ENCODE results near the gene TEX22. TPM values are rescaled to one million over a fixed set of nuclear protein-coding genes. Genes with fewer than 3 reads are reported as not detected.
A peak's percentile ranks its signal among the peaks of the same experiment; 100 is the strongest.

The TEX22 gene
- total RNA-seq, 2 experiments from 2014 or later = 1.2 to 2.2 TPM

GRCh38 chr14:105456736-105457617 lies 58.6 kb downstream of the TEX22 start:
- Mint-ChIP-seq H3K27me3 (no peaks in the 10 kb centered on the region), H3K27ac (no peak overlapping the region), H3K4me3 (no peak overlapping the region), H3K4me1 (ENCODE audit: low read depth) (peaks cover 2% of the 10 kb centered on the region), H3K9me3 (no peaks in the 10 kb centered on the region), H3K36me3 (ENCODE audit: low read depth) (peaks cover 17% of the 10 kb centered on the region)
- ChIA-PET POLR2A (no interaction called here), CTCF (interaction anchor here (1.0 to 1.6 kb wide), 2 partner anchors 24 to 86 kb away, joined by 3 to 4 read pairs; no protein-coding TSS in a partner anchor)
- intact Hi-C loops (cut with micrococcal nuclease) = no loop called here
- ATAC-seq (peak; percentile 13), DNase-seq (no peak)
- no peak for TF ChIP-seq CTCF (IDR thresholded peaks at IDR 0.05)

GRCh38 chr14:105458010-105458409 lies 59.7 kb downstream of the TEX22 start:
- no peaks in the 10 kb centered on the region for H3K9me3 Mint-ChIP-seq

GRCh38 chr14:105458571-105458970 lies 60.2 kb downstream of the TEX22 start:
- POLR2A ChIA-PET = no interaction called here
- ATAC-seq (no peak), DNase-seq (no peak)

More at GRCh38 chr14:105458010-105458409, 59.7 kb downstream of the TEX22 start:
- peaks cover 2% of the 10 kb centered on the region for H3K4me1 Mint-ChIP-seq (ENCODE audit: low read depth)
- CTCF ChIA-PET = interaction anchor here (1.6 kb wide), 1 partner anchor 23 kb away, joined by 4 read pairs; no protein-coding TSS in a partner anchor
- no peak for TF ChIP-seq CTCF (IDR thresholded peaks at IDR 0.05)
- no peak overlapping the region for H3K4me3 Mint-ChIP-seq
- ATAC-seq (no peak), DNase-seq (no peak)
- no peaks in the 10 kb centered on the region for H3K27me3 Mint-ChIP-seq
- POLR2A ChIA-PET = no interaction called here
- intact Hi-C loops (cut with micrococcal nuclease) = no loop called here
- no peak overlapping the region for H3K27ac Mint-ChIP-seq
- peaks cover 12% of the 10 kb centered on the region for H3K36me3 Mint-ChIP-seq (ENCODE audit: low read depth)

GRCh38 chr14:105460116-105460515 lies 61.8 kb downstream of the TEX22 start:
- DNase-seq (no peak), ATAC-seq (no peak)
- Mint-ChIP-seq H3K27me3 (no peaks in the 10 kb centered on the region), H3K27ac (no peak overlapping the region), H3K4me1 (ENCODE audit: low read depth) (no peaks in the 10 kb centered on the region), H3K4me3 (no peak overlapping the region), H3K9me3 (no peaks in the 10 kb centered on the region), H3K36me3 (ENCODE audit: low read depth) (peaks cover 12% of the 10 kb centered on the region)
- intact Hi-C loops (cut with micrococcal nuclease) = no loop called here
- POLR2A ChIA-PET = no interaction called here
- CTCF ChIA-PET = no interaction called here
- no peak for TF ChIP-seq CTCF (IDR thresholded peaks at IDR 0.05)

More at GRCh38 chr14:105458571-105458970, 60.2 kb downstream of the TEX22 start:
- no peaks in the 10 kb centered on the region for H3K9me3 Mint-ChIP-seq
- no peak for TF ChIP-seq CTCF (IDR thresholded peaks at IDR 0.05)
- H3K27ac Mint-ChIP-seq = no peak overlapping the region
- peaks cover 10% of the 10 kb centered on the region for H3K36me3 Mint-ChIP-seq (ENCODE audit: low read depth)
- CTCF ChIA-PET = no interaction called here
- peaks cover 2% of the 10 kb centered on the region for H3K4me1 Mint-ChIP-seq (ENCODE audit: low read depth)
- H3K4me3 Mint-ChIP-seq = no peak overlapping the region
- intact Hi-C loops (cut with micrococcal nuclease) = no loop called here
- H3K27me3 Mint-ChIP-seq = no peaks in the 10 kb centered on the region

GRCh38 chr14:105460616-105461015 lies 62.3 kb downstream of the TEX22 start:
- intact Hi-C loops (cut with micrococcal nuclease) = no loop called here
- no peak for TF ChIP-seq CTCF (IDR thresholded peaks at IDR 0.05)
- H3K36me3 Mint-ChIP-seq (ENCODE audit: low read depth) = peaks cover 8% of the 10 kb centered on the region
- no peak overlapping the region for H3K27ac Mint-ChIP-seq
- H3K27me3 Mint-ChIP-seq = no peaks in the 10 kb centered on the region
- ChIA-PET POLR2A (no interaction called here), CTCF (no interaction called here)
- H3K4me1 Mint-ChIP-seq (ENCODE audit: low read depth) = no peaks in the 10 kb centered on the region
- ATAC-seq (no peak), DNase-seq (no peak)
- H3K4me3 Mint-ChIP-seq = no peak overlapping the region
- no peaks in the 10 kb centered on the region for H3K9me3 Mint-ChIP-seq
